H1 (cell line): ENCODE results near the gene ELP5. TPM values are rescaled to one million over a fixed set of nuclear protein-coding genes. Genes with fewer than 3 reads are reported as not detected.

Experiments
- CBX8 ChIP-seq: fragments of 300-800, 300-1000 bp; sonication (generic); IDR thresholded peaks from 2 replicates; pipeline ENCODE4 v1.7.1; 2016; ENCODE audit warnings: low read depth, low read length, borderline replicate concordance
- CEBPB ChIP-seq: IDR thresholded peaks from 2 replicates; pipeline ENCODE4 v1.6.1; 2012; ENCODE audit warnings: low read depth, low read length
- EGR1 ChIP-seq: IDR thresholded peaks from 2 replicates; pipeline ENCODE4 v1.6.1; 2011; ENCODE audit warnings: low read depth, low read length, borderline replicate concordance
- EZH2 ChIP-seq: fragments of 200-600 bp; sonication (generic); IDR thresholded peaks from 2 replicates; pipeline ENCODE4 v1.7.1; 2012; ENCODE audit warnings: low read depth, mild to moderate bottlenecking, moderate library complexity, low read length, inconsistent platforms; ENCODE audit not compliant: severe bottlenecking
- GTF2F1 ChIP-seq: IDR thresholded peaks from 2 replicates; pipeline ENCODE4 v1.6.1; 2012; ENCODE audit warnings: low read depth, low read length, improper control_type of control experiment, borderline replicate concordance
- HDAC2 ChIP-seq, 2 experiments: fragments of 300-600 bp in 1 of 2; sonication (generic) in 1 of 2; IDR thresholded peaks; 2 replicates each; pipeline ENCODE4 v1.6.1; 2011 to 2012; ENCODE audit warnings: low read depth in 2 of 2, low read length in 2 of 2, mild to moderate bottlenecking in 2 of 2, moderate library complexity in 2 of 2, borderline replicate concordance in 1 of 2, inconsistent platforms in 1 of 2
- HDAC6 ChIP-seq: IDR thresholded peaks from one replicate; pipeline ENCODE4 v1.7.1; 2012; ENCODE audit warnings: low read depth, mild to moderate bottlenecking, inconsistent platforms, low read length, moderate library complexity
- JUND ChIP-seq: IDR thresholded peaks from 2 replicates; pipeline ENCODE4 v1.6.1; 2011; ENCODE audit warnings: mild to moderate bottlenecking, improper control_type of control experiment, low read length
- NANOG ChIP-seq: IDR thresholded peaks from 2 replicates; pipeline ENCODE4 v1.6.1; 2011; ENCODE audit warnings: low read length, low read depth, mild to moderate bottlenecking, inconsistent platforms; ENCODE audit not compliant: insufficient read depth, poor library complexity, severe bottlenecking
- POLR2AphosphoS5 ChIP-seq: IDR thresholded peaks from 2 replicates; pipeline ENCODE4 v1.6.1; 2011; ENCODE audit warnings: low read depth, low read length
- RBBP5 ChIP-seq: IDR thresholded peaks from 2 replicates; pipeline ENCODE4 v1.7.1; 2012; ENCODE audit warnings: low read depth, mild to moderate bottlenecking, inconsistent platforms, low read length, moderate library complexity, borderline replicate concordance
- RXRA ChIP-seq: IDR thresholded peaks from 2 replicates; pipeline ENCODE4 v1.6.1; 2011; ENCODE audit warnings: low read depth, mild to moderate bottlenecking, low read length, moderate library complexity; ENCODE audit not compliant: insufficient read depth
- SIN3A ChIP-seq, 2 experiments: IDR thresholded peaks in 1 of 2; conservative IDR thresholded peaks in 1 of 2; 2 replicates each; pipeline ENCODE4 v1.6.1; 2011 to 2012; ENCODE audit warnings: low read length in 2 of 2, improper control_type of control experiment in 1 of 2, low read depth in 1 of 2, mild to moderate bottlenecking in 1 of 2
- SIRT6 ChIP-seq: IDR thresholded peaks from one replicate; pipeline ENCODE4 v1.7.1; 2012; ENCODE audit warnings: low read length, inconsistent platforms
- SP1 ChIP-seq: IDR thresholded peaks from 2 replicates; pipeline ENCODE4 v1.6.1; 2011; ENCODE audit warnings: low read depth, low read length
- SP4 ChIP-seq: IDR thresholded peaks from 2 replicates; pipeline ENCODE4 v1.6.1; 2012; ENCODE audit warnings: low read length, inconsistent platforms
- TAF1 ChIP-seq: IDR thresholded peaks from 2 replicates; pipeline ENCODE4 v1.6.1; 2011; ENCODE audit warnings: mild to moderate bottlenecking, low read depth, low read length
- TAF7 ChIP-seq: optimal IDR thresholded peaks from 2 replicates; pipeline ENCODE3; 2011; ENCODE audit warnings: low read depth, mild to moderate bottlenecking, inconsistent platforms, low read length, moderate library complexity, borderline replicate concordance
- TBP ChIP-seq: IDR thresholded peaks from 2 replicates; pipeline ENCODE4 v1.6.1; 2011; ENCODE audit warnings: low read depth, low read length, improper control_type of control experiment
- USF2 ChIP-seq: IDR thresholded peaks from 2 replicates; pipeline ENCODE4 v1.6.1; 2011; ENCODE audit warnings: low read length, improper control_type of control experiment
- polyA plus RNA-seq, 7 experiments: library from polyadenylated mRNA; depleted of rRNA in 3 of 7; stranded (reverse) in 5 of 7; unstranded in 2 of 7; fragments of >200 nt in 5 of 7; fragments of 200-250 nt in 2 of 7; gene quantifications; 1 replicate in 5 of 7; 2 replicates in 1 of 7; 4 replicates in 1 of 7; pipeline versions ENCODE4 v1.2.1 to v1.2.3, GENCODE V29; 2011 to 2013; ENCODE audit warnings: missing spikeins in 2 of 7, mixed read lengths in 2 of 7
- total RNA-seq: library from RNA; stranded (reverse); fragmentation: NEBNext Ultra II Directional; extraction: Animal tissue kit (Norgen Biotek cat#: 25700); gene quantifications from 2 replicates; pipeline ENCODE4 v1.2.1, GENCODE V29; 2021
- TF ChIP-seq, protein P1 (sequence below): IDR thresholded peaks from 2 replicates; pipeline ENCODE4 v1.6.1; 2012; ENCODE audit warnings: low read length, inconsistent platforms

The ELP5 gene
- total and polyA plus RNA-seq, 2 of the 8 experiments (the other 6 are each of a cell fraction or from before 2014, with no cell fraction given): 75.4 to 107 TPM

- TF ChIP-seq RBBP5: no peak
- TF ChIP-seq NANOG: no peak
- TF ChIP-seq EZH2: no peak
- TF ChIP-seq HDAC6: no peak
- TF ChIP-seq USF2: peak; percentile 99
- no peak for TF ChIP-seq GTF2F1
- peak; percentile 89 for TF ChIP-seq SP1
- TF ChIP-seq POLR2AphosphoS5: peak; percentile 23; the same call in 1 of the 2 replicates
- TF ChIP-seq TBP: 0 out of 2 replicates have a peak, but pooled peaks have one; percentile 46
- TF ChIP-seq, protein P1, sequence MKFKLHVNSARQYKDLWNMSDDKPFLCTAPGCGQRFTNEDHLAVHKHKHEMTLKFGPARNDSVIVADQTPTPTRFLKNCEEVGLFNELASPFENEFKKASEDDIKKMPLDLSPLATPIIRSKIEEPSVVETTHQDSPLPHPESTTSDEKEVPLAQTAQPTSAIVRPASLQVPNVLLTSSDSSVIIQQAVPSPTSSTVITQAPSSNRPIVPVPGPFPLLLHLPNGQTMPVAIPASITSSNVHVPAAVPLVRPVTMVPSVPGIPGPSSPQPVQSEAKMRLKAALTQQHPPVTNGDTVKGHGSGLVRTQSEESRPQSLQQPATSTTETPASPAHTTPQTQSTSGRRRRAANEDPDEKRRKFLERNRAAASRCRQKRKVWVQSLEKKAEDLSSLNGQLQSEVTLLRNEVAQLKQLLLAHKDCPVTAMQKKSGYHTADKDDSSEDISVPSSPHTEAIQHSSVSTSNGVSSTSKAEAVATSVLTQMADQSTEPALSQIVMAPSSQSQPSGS: peak; percentile 86; the same call in 1 of the 2 replicates
- no peak for TF ChIP-seq TAF7
- TF ChIP-seq SIN3A (conservative IDR thresholded peaks at IDR 0.05 in 1 of 2, IDR thresholded peaks at IDR 0.05 in 1 of 2; ENCODE audit: low read depth in 1 of 2, low read length in 2 of 2): peak; percentile 97 to 99
- no peak; the same call in 1 of the 2 replicates for TF ChIP-seq JUND
- TF ChIP-seq CBX8: no peak
- TF ChIP-seq EGR1: no peak
- TF ChIP-seq CEBPB: no peak
- peak; percentile 51; the same call in 1 of the 2 replicates for TF ChIP-seq RXRA
- no peak for TF ChIP-seq SIRT6
- TF ChIP-seq HDAC2 (IDR thresholded peaks at IDR 0.05; ENCODE audit: borderline replicate concordance in 1 of 2, low read depth in 2 of 2, low read length in 2 of 2): peak; percentile 77 to 95; a peak in 3 of 4 replicates
- TF ChIP-seq TAF1: peak; percentile 66
- peak; percentile 99 for TF ChIP-seq SP4
These were observed 9.1 kb upstream of the ELP5 start (continued) for GRCh38 chr17:7242717-7243452.
